ENCODE measurements around the gene KCNK18.

The KCNK18 gene

GRCh38 chr10:117162093-117163060 lies 34.9 kb upstream of the KCNK18 start:
- H3K4me1 ChIP-seq (ENCODE audit: control extremely low read depth in 1 of 4, control insufficient read depth in 4 of 4, insufficient read depth in 4 of 4, low read length in 3 of 4), result peaks cover 0 to 28% (median 11%) of the 10 kb centered on the region in 4 experiments
- H3K27me3 ChIP-seq (replicated peaks in 2 of 5; ENCODE audit: control insufficient read depth in 4 of 5, insufficient read depth in 5 of 5, low read length in 4 of 5), result peaks cover 44 to 99% (median 75%) of the 10 kb centered on the region in 5 experiments
- H3K27ac ChIP-seq (ENCODE audit: insufficient read depth in 1 of 2, low read depth in 1 of 2, low read length in 2 of 2, poor library complexity in 1 of 2, severe bottlenecking in 2 of 2), result no peak overlapping the region
- CTCF ChIA-PET, result interaction anchor here (1.0 to 2.6 kb wide), 2 partner anchors 13 to 28 kb away, joined by 3 to 12 read pairs; no protein-coding TSS in a partner anchor
- no peak for DNase-seq
- H3K9me3 ChIP-seq (ENCODE audit: control extremely low read depth in 1 of 5, control insufficient read depth in 4 of 5, insufficient read depth in 2 of 5, low read depth in 1 of 5, low read length in 4 of 5), result peaks cover 0 to 5% (median 0%) of the 10 kb centered on the region in 5 experiments
- no peak overlapping the region for H3K4me3 ChIP-seq (ENCODE audit: control insufficient read depth in 1 of 7, extremely low read depth in 1 of 7, insufficient read depth in 4 of 7, low read depth in 2 of 7, low read length in 6 of 7)
- H3K36me3 ChIP-seq (ENCODE audit: control insufficient read depth in 4 of 4, insufficient read depth in 4 of 4, low read length in 3 of 4), result no peaks in the 10 kb centered on the region
- 2% methylated on average over 34 of the region's 39 CpGs for WGBS (ENCODE audit: insufficient coverage)
- POLR2A ChIA-PET, result no interaction called here

- 3% methylated on average over 82 of the region's 82 CpGs for WGBS (ENCODE audit: insufficient coverage)
- POLR2A ChIA-PET, result no interaction called here
Measured at GRCh38 chr10:117163061-117163953, 34.0 kb upstream of the KCNK18 start.

GRCh38 chr10:117163954-117164548 lies 33.2 kb upstream of the KCNK18 start:
- H3K36me3 ChIP-seq (ENCODE audit: control insufficient read depth in 4 of 4, insufficient read depth in 4 of 4, low read length in 3 of 4), result no peaks in the 10 kb centered on the region
- H3K4me1 ChIP-seq (ENCODE audit: control extremely low read depth in 1 of 4, control insufficient read depth in 4 of 4, insufficient read depth in 4 of 4, low read length in 3 of 4), result peaks cover 0 to 36% (median 15%) of the 10 kb centered on the region in 4 experiments
- peaks cover 33 to 100% (median 74%) of the 10 kb centered on the region in 5 experiments for H3K27me3 ChIP-seq (replicated peaks in 2 of 5; ENCODE audit: control insufficient read depth in 4 of 5, insufficient read depth in 5 of 5, low read length in 4 of 5)
- DNase-seq, result no peak
- H3K4me3 ChIP-seq (ENCODE audit: control insufficient read depth in 1 of 7, extremely low read depth in 1 of 7, insufficient read depth in 4 of 7, low read depth in 2 of 7, low read length in 6 of 7), result peak overlapping the region in 1 of 7 experiments; percentile 26
- CTCF ChIA-PET, result interaction anchor here (0.6 to 2.6 kb wide), 8 partner anchors 9 to 367 kb away, joined by 3 to 12 read pairs (median 3); no protein-coding TSS in a partner anchor
- POLR2A ChIA-PET, result no interaction called here
- no peak overlapping the region for H3K27ac ChIP-seq (ENCODE audit: insufficient read depth in 1 of 2, low read depth in 1 of 2, low read length in 2 of 2, poor library complexity in 1 of 2, severe bottlenecking in 2 of 2)
- peaks cover 0 to 5% (median 0%) of the 10 kb centered on the region in 5 experiments for H3K9me3 ChIP-seq (ENCODE audit: control extremely low read depth in 1 of 5, control insufficient read depth in 4 of 5, insufficient read depth in 2 of 5, low read depth in 1 of 5, low read length in 4 of 5)
- WGBS (ENCODE audit: insufficient coverage), result 15% methylated on average over 14 of the region's 16 CpGs

More at GRCh38 chr10:117163061-117163953, 34.0 kb upstream of the KCNK18 start:
- DNase-seq, result peak in 1 of 3 donors; percentile 51
- CTCF ChIA-PET, result interaction anchor here (1.0 to 2.6 kb wide), 5 partner anchors 9 to 367 kb away, joined by 3 to 12 read pairs (median 5); no protein-coding TSS in a partner anchor
- Histone ChIP-seq H3K27me3 (replicated peaks in 2 of 5; ENCODE audit: control insufficient read depth in 4 of 5, insufficient read depth in 5 of 5, low read length in 4 of 5) (peaks cover 36 to 100% (median 75%) of the 10 kb centered on the region in 5 experiments), H3K9me3 (ENCODE audit: control extremely low read depth in 1 of 5, control insufficient read depth in 4 of 5, insufficient read depth in 2 of 5, low read depth in 1 of 5, low read length in 4 of 5) (peaks cover 0 to 5% (median 0%) of the 10 kb centered on the region in 5 experiments), H3K4me3 (ENCODE audit: control insufficient read depth in 1 of 7, extremely low read depth in 1 of 7, insufficient read depth in 4 of 7, low read depth in 2 of 7, low read length in 6 of 7) (peak overlapping the region in 3 of 7 experiments; percentile 2 to 32 (median 26)), H3K36me3 (ENCODE audit: control insufficient read depth in 4 of 4, insufficient read depth in 4 of 4, low read length in 3 of 4) (no peaks in the 10 kb centered on the region), H3K27ac (ENCODE audit: insufficient read depth in 1 of 2, low read depth in 1 of 2, low read length in 2 of 2, poor library complexity in 1 of 2, severe bottlenecking in 2 of 2) (no peak overlapping the region), H3K4me1 (ENCODE audit: control extremely low read depth in 1 of 4, control insufficient read depth in 4 of 4, insufficient read depth in 4 of 4, low read length in 3 of 4) (peaks cover 0 to 35% (median 14%) of the 10 kb centered on the region in 4 experiments)

GRCh38 chr10:117164592-117165537 lies 32.4 kb upstream of the KCNK18 start:
- Histone ChIP-seq H3K4me3 (ENCODE audit: control insufficient read depth in 1 of 7, extremely low read depth in 1 of 7, insufficient read depth in 4 of 7, low read depth in 2 of 7, low read length in 6 of 7) (peak overlapping the region in 3 of 7 experiments; percentile 22 to 37 (median 32)), H3K27ac (ENCODE audit: insufficient read depth in 1 of 2, low read depth in 1 of 2, low read length in 2 of 2, poor library complexity in 1 of 2, severe bottlenecking in 2 of 2) (no peak overlapping the region), H3K4me1 (ENCODE audit: control extremely low read depth in 1 of 4, control insufficient read depth in 4 of 4, insufficient read depth in 4 of 4, low read length in 3 of 4) (peaks cover 0 to 36% (median 15%) of the 10 kb centered on the region in 4 experiments), H3K9me3 (ENCODE audit: control extremely low read depth in 1 of 5, control insufficient read depth in 4 of 5, insufficient read depth in 2 of 5, low read depth in 1 of 5, low read length in 4 of 5) (peaks cover 0 to 5% (median 0%) of the 10 kb centered on the region in 5 experiments), H3K36me3 (ENCODE audit: control insufficient read depth in 4 of 4, insufficient read depth in 4 of 4, low read length in 3 of 4) (no peaks in the 10 kb centered on the region), H3K27me3 (replicated peaks in 2 of 5; ENCODE audit: control insufficient read depth in 4 of 5, insufficient read depth in 5 of 5, low read length in 4 of 5) (peaks cover 36 to 100% (median 76%) of the 10 kb centered on the region in 5 experiments)
- DNase-seq, result peak in 2 of 3 donors; percentile 19 to 32
- CTCF ChIA-PET, result interaction anchor here (0.6 to 7.5 kb wide), 12 partner anchors 8 to 368 kb away, joined by 3 to 107 read pairs (median 4); no protein-coding TSS in a partner anchor
- POLR2A ChIA-PET, result no interaction called here
- WGBS (ENCODE audit: insufficient coverage), result 3% methylated on average over 21 of the region's 32 CpGs

GRCh38 chr10:117165538-117166417 lies 31.5 kb upstream of the KCNK18 start:
- Histone ChIP-seq H3K9me3 (ENCODE audit: control extremely low read depth in 1 of 5, control insufficient read depth in 4 of 5, insufficient read depth in 2 of 5, low read depth in 1 of 5, low read length in 4 of 5) (peaks cover 0 to 5% (median 0%) of the 10 kb centered on the region in 5 experiments), H3K4me1 (ENCODE audit: control extremely low read depth in 1 of 4, control insufficient read depth in 4 of 4, insufficient read depth in 4 of 4, low read length in 3 of 4) (peaks cover 0 to 36% (median 15%) of the 10 kb centered on the region in 4 experiments), H3K27me3 (replicated peaks in 2 of 5; ENCODE audit: control insufficient read depth in 4 of 5, insufficient read depth in 5 of 5, low read length in 4 of 5) (peaks cover 39 to 100% (median 77%) of the 10 kb centered on the region in 5 experiments), H3K27ac (ENCODE audit: insufficient read depth in 1 of 2, low read depth in 1 of 2, low read length in 2 of 2, poor library complexity in 1 of 2, severe bottlenecking in 2 of 2) (no peak overlapping the region), H3K36me3 (ENCODE audit: control insufficient read depth in 4 of 4, insufficient read depth in 4 of 4, low read length in 3 of 4) (no peaks in the 10 kb centered on the region), H3K4me3 (ENCODE audit: control insufficient read depth in 1 of 7, extremely low read depth in 1 of 7, insufficient read depth in 4 of 7, low read depth in 2 of 7, low read length in 6 of 7) (peak overlapping the region in 1 of 7 experiments; percentile 24)
- 2% methylated on average over 47 of the region's 51 CpGs for WGBS (ENCODE audit: insufficient coverage)
- CTCF ChIA-PET, result interaction anchor here (0.6 to 7.5 kb wide), 17 partner anchors 9 to 483 kb away, joined by 3 to 107 read pairs (median 11); no protein-coding TSS in a partner anchor
- POLR2A ChIA-PET, result no interaction called here
- DNase-seq, result peak; percentile 66 to 77 (median 73)
